ENCODE data around the gene WWC2.

DNA sequence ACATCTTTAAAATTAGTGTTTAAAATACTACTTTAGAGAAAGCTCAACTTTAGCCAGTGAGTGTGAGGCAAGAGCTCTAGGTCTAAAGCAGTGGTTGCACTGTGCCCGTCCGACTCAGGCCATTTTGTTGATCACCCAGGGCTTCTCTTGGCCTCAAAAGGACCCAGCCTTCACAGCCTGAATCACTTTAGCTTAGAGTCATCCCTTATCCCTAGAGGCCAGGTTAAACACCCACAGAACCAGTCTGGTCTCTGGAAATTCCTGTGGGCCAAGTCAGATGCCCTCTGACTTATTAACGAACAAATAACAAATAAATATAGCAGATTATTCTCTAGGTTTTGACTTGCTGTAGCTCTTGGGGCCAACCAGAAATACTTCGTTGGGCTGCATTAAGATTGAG is 102.3 kb downstream of the WWC2 start:
- TF ChIP-seq, protein P1, sequence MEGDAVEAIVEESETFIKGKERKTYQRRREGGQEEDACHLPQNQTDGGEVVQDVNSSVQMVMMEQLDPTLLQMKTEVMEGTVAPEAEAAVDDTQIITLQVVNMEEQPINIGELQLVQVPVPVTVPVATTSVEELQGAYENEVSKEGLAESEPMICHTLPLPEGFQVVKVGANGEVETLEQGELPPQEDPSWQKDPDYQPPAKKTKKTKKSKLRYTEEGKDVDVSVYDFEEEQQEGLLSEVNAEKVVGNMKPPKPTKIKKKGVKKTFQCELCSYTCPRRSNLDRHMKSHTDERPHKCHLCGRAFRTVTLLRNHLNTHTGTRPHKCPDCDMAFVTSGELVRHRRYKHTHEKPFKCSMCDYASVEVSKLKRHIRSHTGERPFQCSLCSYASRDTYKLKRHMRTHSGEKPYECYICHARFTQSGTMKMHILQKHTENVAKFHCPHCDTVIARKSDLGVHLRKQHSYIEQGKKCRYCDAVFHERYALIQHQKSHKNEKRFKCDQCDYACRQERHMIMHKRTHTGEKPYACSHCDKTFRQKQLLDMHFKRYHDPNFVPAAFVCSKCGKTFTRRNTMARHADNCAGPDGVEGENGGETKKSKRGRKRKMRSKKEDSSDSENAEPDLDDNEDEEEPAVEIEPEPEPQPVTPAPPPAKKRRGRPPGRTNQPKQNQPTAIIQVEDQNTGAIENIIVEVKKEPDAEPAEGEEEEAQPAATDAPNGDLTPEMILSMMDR (IDR thresholded peaks at IDR 0.05 in 2 of 3, conservative IDR thresholded peaks at IDR 0.05 in 1 of 3; ENCODE audit: borderline replicate concordance in 1 of 3, insufficient read depth in 1 of 3, low read depth in 2 of 3, low read length in 2 of 3), result no peak
- TF ChIP-seq POLR2AphosphoS5 (IDR thresholded peaks at IDR 0.05; ENCODE audit: low read depth, low read length), result no peak
- TF ChIP-seq ZNF274 (IDR thresholded peaks at IDR 0.05; ENCODE audit: low read depth, low read length), result no peak
- TF ChIP-seq, protein P2, sequence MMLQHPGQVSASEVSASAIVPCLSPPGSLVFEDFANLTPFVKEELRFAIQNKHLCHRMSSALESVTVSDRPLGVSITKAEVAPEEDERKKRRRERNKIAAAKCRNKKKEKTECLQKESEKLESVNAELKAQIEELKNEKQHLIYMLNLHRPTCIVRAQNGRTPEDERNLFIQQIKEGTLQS (IDR thresholded peaks at IDR 0.05), result no peak
- no peak for TF ChIP-seq EZH2 (IDR thresholded peaks at IDR 0.05)
- no peak for TF ChIP-seq EZH2phosphoT487 (IDR thresholded peaks at IDR 0.05; ENCODE audit: borderline replicate concordance)
